AG09309 (cell line): ENCODE results near the gene WDR20.
"Not testable (repeated sequence)": the region's sequence is repeated elsewhere in the genome, so short reads cannot be mapped to it uniquely, and the experiment has no call there.

ENCODE experiments used
- DNase-seq: peaks from one replicate; pipeline ENCODE4 v3.0.0-alpha.2; 2010; ENCODE audit warnings: low read depth
- H3K4me3 ChIP-seq: 2 replicates; pipeline ENCODE4 v1.5.1; 2011; ENCODE audit warnings: mild to moderate bottlenecking, low read depth, low read length, moderate library complexity; ENCODE audit not compliant: control insufficient read depth
- TF ChIP-seq, protein P1 (sequence below): IDR thresholded peaks from 2 replicates; pipeline ENCODE4 v1.5.1; 2011; ENCODE audit warnings: mild to moderate bottlenecking, low read depth, low read length, inconsistent platforms; ENCODE audit not compliant: insufficient read depth, control insufficient read depth; ENCODE audit errors: missing control alignments

Gene WDR20

DNA sequence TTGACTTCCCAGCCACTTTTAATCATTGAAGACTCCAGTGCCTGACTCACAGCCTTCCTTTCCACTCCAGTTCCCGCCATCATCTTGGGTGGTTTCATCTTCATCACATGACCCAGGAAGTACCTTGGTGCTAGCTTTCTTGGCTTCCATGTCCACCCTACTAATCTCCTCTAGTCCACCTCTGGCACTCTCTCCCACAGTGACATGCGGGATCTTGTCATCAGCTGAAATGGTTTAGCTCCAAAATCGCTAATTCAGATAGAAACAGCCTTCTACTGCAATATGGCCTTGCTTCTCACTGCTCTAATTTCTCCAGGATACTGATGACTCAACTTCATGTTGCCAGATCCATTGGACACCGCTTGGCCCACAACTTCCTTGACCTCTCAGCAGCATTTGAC is 24.5 kb downstream of the WDR20 start:
- TF ChIP-seq, protein P1, sequence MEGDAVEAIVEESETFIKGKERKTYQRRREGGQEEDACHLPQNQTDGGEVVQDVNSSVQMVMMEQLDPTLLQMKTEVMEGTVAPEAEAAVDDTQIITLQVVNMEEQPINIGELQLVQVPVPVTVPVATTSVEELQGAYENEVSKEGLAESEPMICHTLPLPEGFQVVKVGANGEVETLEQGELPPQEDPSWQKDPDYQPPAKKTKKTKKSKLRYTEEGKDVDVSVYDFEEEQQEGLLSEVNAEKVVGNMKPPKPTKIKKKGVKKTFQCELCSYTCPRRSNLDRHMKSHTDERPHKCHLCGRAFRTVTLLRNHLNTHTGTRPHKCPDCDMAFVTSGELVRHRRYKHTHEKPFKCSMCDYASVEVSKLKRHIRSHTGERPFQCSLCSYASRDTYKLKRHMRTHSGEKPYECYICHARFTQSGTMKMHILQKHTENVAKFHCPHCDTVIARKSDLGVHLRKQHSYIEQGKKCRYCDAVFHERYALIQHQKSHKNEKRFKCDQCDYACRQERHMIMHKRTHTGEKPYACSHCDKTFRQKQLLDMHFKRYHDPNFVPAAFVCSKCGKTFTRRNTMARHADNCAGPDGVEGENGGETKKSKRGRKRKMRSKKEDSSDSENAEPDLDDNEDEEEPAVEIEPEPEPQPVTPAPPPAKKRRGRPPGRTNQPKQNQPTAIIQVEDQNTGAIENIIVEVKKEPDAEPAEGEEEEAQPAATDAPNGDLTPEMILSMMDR = no peak
- no peak overlapping the region for H3K4me3 ChIP-seq
- no peak for DNase-seq

DNA sequence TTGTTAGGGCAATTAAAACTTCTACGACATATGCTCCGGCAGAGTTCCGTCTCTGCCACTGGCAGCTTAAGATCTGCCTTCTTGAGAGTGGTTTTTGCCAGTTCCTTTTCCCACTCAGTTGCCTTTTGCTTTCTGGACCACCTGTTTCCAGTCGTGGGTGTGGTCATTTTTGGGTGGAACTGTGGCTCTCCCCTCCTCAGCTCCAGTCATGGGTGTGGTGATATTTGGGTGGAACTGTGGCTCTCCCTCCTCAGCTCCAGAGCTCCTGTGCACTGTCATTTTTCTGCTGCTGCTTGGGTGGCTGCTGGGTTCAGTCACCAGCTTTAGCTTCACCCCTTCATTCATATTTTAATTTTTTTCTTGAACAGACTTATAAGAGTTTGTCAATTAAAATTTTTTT is 25.3 kb downstream of the WDR20 start:
- TF ChIP-seq, protein P1 = no peak

DNA sequence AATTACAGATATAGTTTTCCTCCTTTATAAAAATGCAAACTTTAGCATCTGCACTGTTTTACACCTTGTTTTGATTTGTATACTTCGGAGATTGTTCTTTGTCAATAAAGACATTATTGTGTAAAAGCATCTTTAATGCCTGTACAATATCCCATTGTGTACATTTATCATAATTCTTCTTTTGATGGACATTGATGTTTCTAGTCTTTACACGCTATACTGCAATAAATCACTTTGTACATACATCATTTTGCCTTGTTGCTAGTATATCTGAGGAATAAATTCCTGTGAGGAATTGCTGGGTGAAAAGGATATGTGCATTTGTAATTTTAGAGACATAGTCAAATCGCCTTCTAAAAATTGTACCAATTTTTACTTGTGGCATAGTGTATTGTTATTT is 30.4 kb downstream of the WDR20 start:
- no peak overlapping the region for H3K4me3 ChIP-seq
- DNase-seq = no peak
- TF ChIP-seq, protein P1 = no peak

More for the DNA sequence above, 25.3 kb downstream of the WDR20 start:
- H3K4me3 ChIP-seq = no peak overlapping the region
- no peak for DNase-seq

DNA sequence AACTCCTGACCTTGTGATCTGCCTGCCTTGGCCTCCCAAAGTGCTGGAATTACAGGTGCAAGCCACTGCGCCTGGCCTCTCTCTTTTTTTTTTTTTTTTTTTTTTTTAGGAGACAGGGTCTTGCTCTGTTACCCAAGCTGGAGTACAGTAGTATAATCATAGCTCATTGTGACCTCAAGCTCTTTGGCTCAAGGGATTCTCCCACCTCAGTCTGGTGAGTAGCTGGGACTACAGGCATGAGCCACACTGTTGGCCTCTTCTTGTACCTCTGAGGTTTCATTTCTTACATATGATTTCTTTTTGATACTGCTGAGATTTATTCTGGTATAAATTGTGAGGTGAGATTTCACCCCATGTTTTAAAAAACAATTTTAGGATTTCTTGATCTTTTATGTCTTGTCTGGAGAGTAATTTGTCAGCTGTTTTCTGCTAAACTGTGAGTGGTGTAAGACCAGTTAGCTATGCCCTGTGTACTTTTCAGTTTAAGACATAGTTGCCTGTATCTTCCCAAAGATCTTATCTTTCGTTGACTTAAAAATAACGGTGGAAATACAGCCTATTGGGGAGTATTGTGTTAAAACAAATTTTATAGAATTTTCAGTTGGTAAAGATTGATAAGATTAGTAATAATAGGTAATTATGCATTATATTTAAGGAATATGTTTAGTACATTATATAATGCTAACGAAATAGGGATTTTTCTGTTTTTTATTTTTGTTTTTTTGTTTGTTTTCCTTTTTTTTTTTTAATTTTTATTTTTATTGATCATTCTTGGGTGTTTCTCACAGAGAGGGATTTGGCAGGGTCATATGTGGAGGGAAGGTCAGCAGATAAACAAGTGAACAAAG is 31.7 kb downstream of the WDR20 start:
- TF ChIP-seq, protein P1 = no peak
- no peak overlapping the region for H3K4me3 ChIP-seq
- DNase-seq = no peak

DNA sequence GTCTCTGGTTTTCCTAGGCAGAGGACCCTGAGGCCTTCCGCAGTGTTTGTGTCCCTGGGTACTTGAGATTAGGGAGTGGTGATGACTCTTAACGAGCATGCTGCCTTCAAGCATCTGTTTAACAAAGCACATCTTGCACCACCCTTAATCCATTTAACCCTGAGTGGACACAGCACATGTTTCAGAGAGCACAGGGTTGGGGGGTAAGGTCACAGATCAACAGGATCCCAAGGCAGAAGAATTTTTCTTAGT is 32.2 kb downstream of the WDR20 start:
- H3K4me3 ChIP-seq, DNase-seq: not testable (repeated sequence)

DNA sequence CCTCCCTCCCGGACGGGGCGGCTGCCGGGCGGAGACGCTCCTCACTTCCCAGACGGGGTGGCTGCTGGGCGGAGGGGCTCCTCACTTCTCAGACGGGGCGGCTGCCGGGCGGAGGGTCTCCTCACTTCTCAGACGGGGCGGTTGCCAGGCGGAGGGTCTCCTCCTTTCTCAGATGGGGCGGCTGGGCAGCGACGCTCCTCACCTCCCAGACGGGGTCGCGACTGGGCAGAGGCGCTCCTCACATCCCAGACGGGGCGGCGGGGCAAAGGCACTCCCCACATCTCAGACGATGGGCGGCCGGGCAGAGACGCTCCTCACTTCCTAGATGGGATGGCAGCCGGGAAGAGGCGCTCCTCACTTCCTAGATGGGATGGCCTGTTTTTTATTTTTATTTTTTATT is 33.0 kb downstream of the WDR20 start:
- H3K4me3 ChIP-seq, DNase-seq: not testable (repeated sequence)

DNA sequence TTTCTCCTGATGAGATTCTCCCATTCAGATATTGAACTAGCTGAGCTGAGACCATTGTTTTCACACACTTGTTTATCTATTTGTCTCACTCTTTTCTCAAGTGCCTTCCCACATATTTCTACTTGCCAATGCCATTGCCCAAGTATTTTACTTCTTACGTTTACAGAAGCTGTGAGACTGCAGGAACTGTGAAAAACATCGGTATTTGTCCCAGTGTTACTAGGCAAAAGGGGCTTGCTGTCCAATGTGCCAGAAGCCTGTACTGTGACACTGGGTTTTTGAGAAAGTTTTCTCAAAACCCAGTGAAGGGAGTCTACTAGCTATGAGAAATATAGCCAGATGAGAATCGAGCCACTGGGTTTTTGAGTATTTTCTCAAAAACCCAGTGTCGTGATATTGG is 37.5 kb downstream of the WDR20 start:
- no peak overlapping the region for H3K4me3 ChIP-seq
- DNase-seq = no peak
- TF ChIP-seq, protein P1 = no peak

DNA sequence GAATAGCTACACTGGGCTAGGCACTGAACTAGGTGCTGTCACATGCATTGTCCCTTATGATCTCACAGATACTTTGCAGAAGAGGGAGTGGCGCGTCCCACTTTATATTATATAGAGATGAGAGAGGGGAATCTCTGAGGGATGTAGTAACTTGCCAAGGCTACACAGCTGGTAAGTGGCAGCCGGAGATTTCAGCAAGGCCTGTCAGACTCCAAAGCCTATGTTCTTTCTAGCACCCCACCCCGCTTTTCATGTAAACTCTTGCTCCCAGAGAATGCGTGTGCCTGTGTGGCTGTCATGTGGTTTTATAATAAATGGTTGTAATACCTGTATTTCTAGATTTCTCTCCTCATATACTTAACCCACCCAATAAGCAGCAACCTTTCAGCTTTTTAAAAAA is 39.1 kb downstream of the WDR20 start:
- TF ChIP-seq, protein P1 = no peak
- no peak for DNase-seq
- no peak overlapping the region for H3K4me3 ChIP-seq
